ENCODE results near the gene SELENOV. TPM values are rescaled to one million over a fixed set of nuclear protein-coding genes. Genes with fewer than 3 reads are reported as not detected.

SELENOV gene
- total and polyA plus RNA-seq, 4 donors, result not detected

DNA sequence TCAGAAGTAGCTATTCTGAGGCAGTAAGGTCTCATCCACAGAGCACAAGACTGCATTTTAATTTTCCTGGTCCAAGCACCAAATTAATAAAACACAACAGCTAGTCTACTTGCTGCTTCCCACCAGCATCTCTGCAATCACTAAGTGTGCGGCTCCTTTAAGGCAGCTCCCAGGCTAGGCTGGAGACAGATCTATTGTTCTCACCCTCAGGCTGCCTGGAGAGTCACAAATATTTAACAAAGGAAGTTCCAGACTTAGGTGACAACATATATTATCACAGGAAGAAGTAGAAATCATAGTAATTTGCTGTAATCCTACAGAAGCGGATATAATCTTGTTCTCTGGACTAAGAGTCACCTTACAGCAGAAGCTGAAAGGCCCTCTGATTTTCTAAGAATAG, 27.3 kb downstream of the SELENOV start:
- no peak overlapping the region for H3K4me3 ChIP-seq
- H3K4me1 ChIP-seq (ENCODE audit: control insufficient read depth in 5 of 5, insufficient read depth in 5 of 5, low read length in 5 of 5), result peaks cover 0 to 19% (median 3%) of the 10 kb centered on the region in 5 donors
- TF ChIP-seq, protein P1, sequence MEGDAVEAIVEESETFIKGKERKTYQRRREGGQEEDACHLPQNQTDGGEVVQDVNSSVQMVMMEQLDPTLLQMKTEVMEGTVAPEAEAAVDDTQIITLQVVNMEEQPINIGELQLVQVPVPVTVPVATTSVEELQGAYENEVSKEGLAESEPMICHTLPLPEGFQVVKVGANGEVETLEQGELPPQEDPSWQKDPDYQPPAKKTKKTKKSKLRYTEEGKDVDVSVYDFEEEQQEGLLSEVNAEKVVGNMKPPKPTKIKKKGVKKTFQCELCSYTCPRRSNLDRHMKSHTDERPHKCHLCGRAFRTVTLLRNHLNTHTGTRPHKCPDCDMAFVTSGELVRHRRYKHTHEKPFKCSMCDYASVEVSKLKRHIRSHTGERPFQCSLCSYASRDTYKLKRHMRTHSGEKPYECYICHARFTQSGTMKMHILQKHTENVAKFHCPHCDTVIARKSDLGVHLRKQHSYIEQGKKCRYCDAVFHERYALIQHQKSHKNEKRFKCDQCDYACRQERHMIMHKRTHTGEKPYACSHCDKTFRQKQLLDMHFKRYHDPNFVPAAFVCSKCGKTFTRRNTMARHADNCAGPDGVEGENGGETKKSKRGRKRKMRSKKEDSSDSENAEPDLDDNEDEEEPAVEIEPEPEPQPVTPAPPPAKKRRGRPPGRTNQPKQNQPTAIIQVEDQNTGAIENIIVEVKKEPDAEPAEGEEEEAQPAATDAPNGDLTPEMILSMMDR (IDR thresholded peaks at IDR 0.05; ENCODE audit: control extremely low read depth, extremely low read depth), result no peak
- H3K9me3 ChIP-seq (ENCODE audit: control insufficient read depth in 4 of 4, insufficient read depth in 3 of 4, low read length in 3 of 4), result no peaks in the 10 kb centered on the region
- H3K36me3 ChIP-seq (ENCODE audit: control insufficient read depth in 4 of 4, insufficient read depth in 4 of 4, low read length in 4 of 4), result no peaks in the 10 kb centered on the region
- peaks cover 0 to 3% (median 0%) of the 10 kb centered on the region in 3 donors for H3K27me3 ChIP-seq (ENCODE audit: control insufficient read depth in 3 of 3, insufficient read depth in 3 of 3, low read length in 2 of 3)
- 46 to 56% methylated on average over 2 of the region's 2 CpGs for WGBS, 2 donors
- no peak for ATAC-seq (ENCODE audit: insufficient read depth, low FRiP score)
- H3K9ac ChIP-seq (ENCODE audit: insufficient read depth in 1 of 2, low read length in 2 of 2), result no peak overlapping the region
- H3K27ac ChIP-seq (ENCODE audit: low read depth in 1 of 2, low read length in 1 of 2), result no peak overlapping the region
- DNase-seq, result no peak

- TF ChIP-seq, protein P1 (IDR thresholded peaks at IDR 0.05; ENCODE audit: control extremely low read depth, extremely low read depth), result no peak
These were observed 28.5 kb downstream of the SELENOV start for GRCh38 chr19:39543477-39543857.

GRCh38 chr19:39544226-39544903, 29.4 kb downstream of the SELENOV start:
- WGBS, 2 donors, result 81 to 93% methylated on average over 7 of the region's 7 CpGs
- no peak overlapping the region for H3K9ac ChIP-seq (ENCODE audit: insufficient read depth in 1 of 2, low read length in 2 of 2)
- H3K4me3 ChIP-seq, result no peak overlapping the region
- no peaks in the 10 kb centered on the region for H3K9me3 ChIP-seq (ENCODE audit: control insufficient read depth in 4 of 4, insufficient read depth in 3 of 4, low read length in 3 of 4)
- no peak overlapping the region for H3K27ac ChIP-seq (ENCODE audit: low read depth in 1 of 2, low read length in 1 of 2)
- H3K4me1 ChIP-seq (ENCODE audit: control insufficient read depth in 5 of 5, insufficient read depth in 5 of 5, low read length in 5 of 5), result peaks cover 0 to 5% (median 0%) of the 10 kb centered on the region in 5 donors
- no peaks in the 10 kb centered on the region for H3K36me3 ChIP-seq (ENCODE audit: control insufficient read depth in 4 of 4, insufficient read depth in 4 of 4, low read length in 4 of 4)
- peaks cover 0 to 3% (median 0%) of the 10 kb centered on the region in 3 donors for H3K27me3 ChIP-seq (ENCODE audit: control insufficient read depth in 3 of 3, insufficient read depth in 3 of 3, low read length in 2 of 3)
- TF ChIP-seq, protein P1 (IDR thresholded peaks at IDR 0.05; ENCODE audit: control extremely low read depth, extremely low read depth), result no peak
- no peak for ATAC-seq (ENCODE audit: insufficient read depth, low FRiP score)
- DNase-seq, result peak in 1 of 3 donors; percentile 51

More at GRCh38 chr19:39543477-39543857, 28.5 kb downstream of the SELENOV start:
- H3K27ac ChIP-seq (ENCODE audit: low read depth in 1 of 2, low read length in 1 of 2), result no peak overlapping the region
- no peak overlapping the region for H3K4me3 ChIP-seq
- H3K27me3 ChIP-seq (ENCODE audit: control insufficient read depth in 3 of 3, insufficient read depth in 3 of 3, low read length in 2 of 3), result peaks cover 0 to 3% (median 0%) of the 10 kb centered on the region in 3 donors
- DNase-seq (no peak), ATAC-seq (ENCODE audit: insufficient read depth, low FRiP score) (no peak)
- no peaks in the 10 kb centered on the region for H3K36me3 ChIP-seq (ENCODE audit: control insufficient read depth in 4 of 4, insufficient read depth in 4 of 4, low read length in 4 of 4)
- peaks cover 0 to 13% (median 0%) of the 10 kb centered on the region in 5 donors for H3K4me1 ChIP-seq (ENCODE audit: control insufficient read depth in 5 of 5, insufficient read depth in 5 of 5, low read length in 5 of 5)
- WGBS, 2 donors, result 91 to 93% methylated on average over 3 of the region's 3 CpGs
- H3K9ac ChIP-seq (ENCODE audit: insufficient read depth in 1 of 2, low read length in 2 of 2), result no peak overlapping the region
- H3K9me3 ChIP-seq (ENCODE audit: control insufficient read depth in 4 of 4, insufficient read depth in 3 of 4, low read length in 3 of 4), result no peaks in the 10 kb centered on the region
